HEK293T (cell line): Measurements from ENCODE around the gene QSOX1.

Experiments used
- CTCF ChIA-PET: fragments of 350-600 bp; formaldehyde crosslinking; extraction: SDS; loops from one replicate; lab custom pipeline; 2021; ENCODE audit warnings: antibody characterized with exemption, inconsistent platforms; lab: Yijun Ruan, JAX
- POLR2A ChIA-PET: fragments of 350-600 bp; formaldehyde crosslinking; extraction: SDS; loops from one replicate; lab custom pipeline; 2020; ENCODE audit warnings: antibody characterized with exemption, inconsistent platforms; lab: Yijun Ruan, JAX
- DNase-seq: peaks from one replicate; pipeline ENCODE4 v3.0.0; 2012; ENCODE audit warnings: mixed read lengths; ENCODE audit errors: extremely low spot score
- ARNT ChIP-seq: fragments of 450-650 bp; IDR thresholded peaks from 2 replicates; pipeline ENCODE4 v1.6.1; 2017; ENCODE audit warnings: mild to moderate bottlenecking
- BHLHE40 ChIP-seq: fragments of 450-650 bp; IDR thresholded peaks from 2 replicates; pipeline ENCODE4 v1.6.1; 2016; ENCODE audit warnings: mild to moderate bottlenecking, moderate library complexity, borderline replicate concordance
- CTBP1 ChIP-seq: fragments of 450-650 bp; IDR thresholded peaks from 2 replicates; pipeline ENCODE4 v1.6.1; 2016; ENCODE audit warnings: borderline replicate concordance
- ELF4 ChIP-seq: fragments of 450-650 bp; IDR thresholded peaks from 2 replicates; pipeline ENCODE4 v1.6.1; 2017; ENCODE audit warnings: antibody characterized with exemption
- FOXA1 ChIP-seq: fragments of 450-650 bp; IDR thresholded peaks from 2 replicates; pipeline ENCODE4 v1.6.1; 2016; ENCODE audit warnings: mild to moderate bottlenecking
- FOXK2 ChIP-seq: fragments of 450-650 bp; IDR thresholded peaks from 2 replicates; pipeline ENCODE4 v1.6.1; 2016; ENCODE audit warnings: mild to moderate bottlenecking
- FOXM1 ChIP-seq: fragments of 450-650 bp; IDR thresholded peaks from 2 replicates; pipeline ENCODE4 v1.6.1; 2017; ENCODE audit warnings: mild to moderate bottlenecking, borderline replicate concordance
- HDGF ChIP-seq: fragments of 450-650 bp; IDR thresholded peaks from 2 replicates; pipeline ENCODE4 v1.6.1; 2017; ENCODE audit warnings: antibody characterized with exemption, borderline replicate concordance
- L3MBTL2 ChIP-seq: fragments of 450-650 bp; conservative IDR thresholded peaks from 2 replicates; pipeline ENCODE4 v1.6.1; 2016; ENCODE audit warnings: mild to moderate bottlenecking
- LEF1 ChIP-seq: fragments of 450-650 bp; IDR thresholded peaks from 2 replicates; pipeline ENCODE4 v1.6.1; 2017; ENCODE audit warnings: mild to moderate bottlenecking, borderline replicate concordance
- NFRKB ChIP-seq: fragments of 450-650 bp; IDR thresholded peaks from 2 replicates; pipeline ENCODE4 v1.6.1; 2016; ENCODE audit warnings: mild to moderate bottlenecking, moderate library complexity
- SP1 ChIP-seq: fragments of 450-650 bp; IDR thresholded peaks from 2 replicates; pipeline ENCODE4 v1.6.1; 2017
- SUZ12 ChIP-seq: fragments of 450-650 bp; IDR thresholded peaks from 2 replicates; pipeline ENCODE4 v1.6.1; 2016; ENCODE audit warnings: mild to moderate bottlenecking
- TARDBP ChIP-seq: fragments of 450-650 bp; IDR thresholded peaks from 2 replicates; pipeline ENCODE4 v1.6.1; 2016
- ZNF384 ChIP-seq: fragments of 450-650 bp; IDR thresholded peaks from 2 replicates; pipeline ENCODE4 v1.6.1; 2016
- TF ChIP-seq, protein P1 (sequence below): fragments of 450-650 bp; IDR thresholded peaks from 2 replicates; pipeline ENCODE4 v1.6.1; 2016

Gene QSOX1

GRCh38 chr1:180177931-180178330, 23.3 kb downstream of the QSOX1 start:
- TF ChIP-seq SP1 (no peak), L3MBTL2 (no peak), ZNF384 (no peak), ARNT (no peak), FOXA1 (no peak), BHLHE40 (no peak), CTBP1 (no peak), NFRKB (no peak)
- POLR2A ChIA-PET = interaction anchor here (1.2 kb wide), 1 partner anchor 23 kb away, joined by 4 read pairs; the partner anchor contains the start of gene QSOX1
- CTCF ChIA-PET = interaction anchor here (1.4 to 3.4 kb wide), 3 partner anchors 9 to 477 kb away, joined by 3 to 15 read pairs (median 13); no protein-coding TSS in a partner anchor
- no peak for DNase-seq

GRCh38 chr1:180178511-180179161, 24.0 kb downstream of the QSOX1 start:
- DNase-seq = peak; percentile 88
- CTCF ChIA-PET = interaction anchor here (0.5 to 3.4 kb wide), 16 partner anchors 9 to 527 kb away, joined by 3 to 15 read pairs (median 4); no protein-coding TSS in a partner anchor
- POLR2A ChIA-PET = interaction anchor here (0.9 kb wide), 1 partner anchor 364 kb away, joined by 4 read pairs; no protein-coding TSS in a partner anchor

DNA sequence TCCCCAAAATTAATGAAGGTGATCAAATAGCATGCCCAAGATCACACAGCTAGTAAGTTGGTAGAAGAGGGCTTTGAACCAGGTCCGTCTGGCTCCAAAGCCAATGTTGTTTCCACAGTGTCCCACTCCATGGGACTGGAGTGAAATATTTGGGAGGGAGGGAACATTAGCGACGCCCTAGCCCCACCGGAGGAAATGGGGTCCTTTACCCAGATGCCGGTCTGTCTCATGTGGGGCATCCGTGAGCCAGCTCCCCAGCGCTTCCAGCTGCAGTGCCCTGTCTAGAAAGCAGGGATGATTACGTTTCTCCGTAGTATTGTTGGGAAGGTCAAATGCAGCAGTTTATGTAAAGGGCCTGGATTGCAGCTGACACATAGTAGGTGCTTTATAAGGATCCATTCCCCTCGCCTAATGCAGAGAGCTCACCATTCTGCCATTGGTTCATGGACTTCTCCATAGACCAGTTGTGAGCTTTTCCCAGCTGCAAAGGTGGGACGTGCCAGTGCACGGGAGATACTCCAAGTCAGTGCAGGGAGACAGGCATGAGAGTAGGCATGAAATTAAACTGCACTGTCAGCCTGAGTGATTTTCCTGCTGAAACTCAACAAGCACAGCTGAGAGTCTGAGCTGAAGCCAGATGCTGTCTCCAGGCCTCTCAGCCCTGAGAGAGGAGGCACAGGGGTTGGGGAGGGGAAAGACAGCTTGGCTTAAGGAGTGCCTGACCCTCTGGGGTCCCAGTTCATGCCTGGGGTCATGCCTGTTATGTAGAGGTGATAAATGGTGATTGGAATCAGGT, 24.7 kb downstream of the QSOX1 start:
- CTCF ChIA-PET = interaction anchor here (0.5 to 3.4 kb wide), 17 partner anchors 8 to 528 kb away, joined by 3 to 15 read pairs (median 4); no protein-coding TSS in a partner anchor
- no peak for DNase-seq
- TF ChIP-seq, protein P1, sequence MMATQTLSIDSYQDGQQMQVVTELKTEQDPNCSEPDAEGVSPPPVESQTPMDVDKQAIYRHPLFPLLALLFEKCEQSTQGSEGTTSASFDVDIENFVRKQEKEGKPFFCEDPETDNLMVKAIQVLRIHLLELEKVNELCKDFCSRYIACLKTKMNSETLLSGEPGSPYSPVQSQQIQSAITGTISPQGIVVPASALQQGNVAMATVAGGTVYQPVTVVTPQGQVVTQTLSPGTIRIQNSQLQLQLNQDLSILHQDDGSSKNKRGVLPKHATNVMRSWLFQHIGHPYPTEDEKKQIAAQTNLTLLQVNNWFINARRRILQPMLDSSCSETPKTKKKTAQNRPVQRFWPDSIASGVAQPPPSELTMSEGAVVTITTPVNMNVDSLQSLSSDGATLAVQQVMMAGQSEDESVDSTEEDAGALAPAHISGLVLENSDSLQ = no peak
- POLR2A ChIA-PET = interaction anchor here (0.9 kb wide), 1 partner anchor 365 kb away, joined by 4 read pairs; no protein-coding TSS in a partner anchor

More at GRCh38 chr1:180178511-180179161, 24.0 kb downstream of the QSOX1 start:
- TF ChIP-seq HDGF = no peak

GRCh38 chr1:180181048-180181447, 26.4 kb downstream of the QSOX1 start:
- CTCF ChIA-PET = interaction anchor here (0.6 to 1.5 kb wide), 3 partner anchors 20 to 247 kb away, joined by 3 to 5 read pairs (median 4); no protein-coding TSS in a partner anchor
- POLR2A ChIA-PET = no interaction called here
- no peak for TF ChIP-seq SP1
- TF ChIP-seq BHLHE40 = no peak
- TF ChIP-seq ARNT = no peak
- no peak for TF ChIP-seq ELF4
- no peak for TF ChIP-seq TARDBP
- no peak for TF ChIP-seq ZNF384
- no peak for TF ChIP-seq LEF1
- no peak for TF ChIP-seq NFRKB
- TF ChIP-seq, protein P1 = no peak
- TF ChIP-seq FOXA1 = no peak
- TF ChIP-seq SUZ12 = no peak
- no peak for TF ChIP-seq CTBP1
- TF ChIP-seq L3MBTL2 = no peak
- TF ChIP-seq FOXM1 = no peak
- TF ChIP-seq FOXK2 = no peak
- TF ChIP-seq HDGF = no peak
- peak; percentile 49 for DNase-seq

DNA sequence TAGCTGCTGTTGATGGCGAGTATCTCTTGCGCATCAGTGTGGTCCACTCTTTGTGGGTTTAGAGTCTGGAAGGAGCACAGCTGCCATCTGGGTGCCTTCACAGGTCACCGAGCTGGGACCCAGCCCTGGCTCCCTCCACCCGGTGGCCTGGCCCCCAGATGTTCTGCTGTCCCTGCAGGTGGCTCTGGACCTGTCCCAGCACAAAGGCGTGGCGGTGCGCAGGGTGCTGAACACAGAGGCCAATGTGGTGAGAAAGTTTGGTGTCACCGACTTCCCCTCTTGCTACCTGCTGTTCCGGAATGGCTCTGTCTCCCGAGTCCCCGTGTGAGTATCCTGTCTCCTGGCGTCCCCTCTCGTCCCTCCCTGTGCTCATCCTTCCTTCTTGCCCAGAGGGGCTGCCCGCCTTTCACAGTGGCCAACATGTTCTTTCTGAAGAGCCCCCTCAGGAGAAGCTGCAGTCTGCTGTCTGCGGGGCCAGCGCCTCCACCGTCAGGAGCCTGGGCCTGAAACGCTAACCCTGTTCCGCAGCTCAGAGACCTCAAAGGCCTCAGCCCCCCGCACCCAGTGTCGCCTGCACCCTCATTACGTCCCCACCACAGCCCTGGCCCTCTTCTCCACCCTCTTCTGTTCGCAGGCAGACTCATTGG, 27.4 kb downstream of the QSOX1 start:
- ChIA-PET POLR2A (no interaction called here), CTCF (interaction anchor here (0.9 kb wide), 1 partner anchor 367 kb away, joined by 4 read pairs; no protein-coding TSS in a partner anchor)
- TF ChIP-seq BHLHE40 (no peak), ZNF384 (no peak), L3MBTL2 (no peak), NFRKB (no peak), SUZ12 (no peak), ARNT (no peak)
- no peak for DNase-seq

- no peak for DNase-seq
- CTCF ChIA-PET = interaction anchor here (0.9 kb wide), 1 partner anchor 368 kb away, joined by 4 read pairs; no protein-coding TSS in a partner anchor
- no peak for TF ChIP-seq ELF4
- TF ChIP-seq SP1 = no peak
- no peak for TF ChIP-seq FOXM1
- TF ChIP-seq FOXA1 = no peak
- no peak for TF ChIP-seq TARDBP
- TF ChIP-seq L3MBTL2 = no peak
- TF ChIP-seq FOXK2 = no peak
- TF ChIP-seq BHLHE40 = no peak
- no peak for TF ChIP-seq CTBP1
- no peak for TF ChIP-seq ARNT
- TF ChIP-seq LEF1 = no peak
- TF ChIP-seq ZNF384 = no peak
- no peak for TF ChIP-seq NFRKB
- no peak for TF ChIP-seq SUZ12
- TF ChIP-seq HDGF = no peak
- TF ChIP-seq, protein P1 = no peak
- POLR2A ChIA-PET = no interaction called here
Measured at GRCh38 chr1:180182643-180183311, 28.1 kb downstream of the QSOX1 start.
